ENCODE measurements around the gene TOLLIP.

TOLLIP gene

GRCh38 chr11:1299621-1300020 lies 9.8 kb downstream of the TOLLIP start:
- no peak for ATAC-seq
- TF ChIP-seq POU6F1 (CRISPR knock-in tag; IDR thresholded peaks at IDR 0.05; ENCODE audit: borderline replicate concordance, low read depth) (no peak), RARB (CRISPR knock-in tag; IDR thresholded peaks at IDR 0.05) (no peak), OSR1 (CRISPR knock-in tag; IDR thresholded peaks at IDR 0.05) (no peak), ZC3H10 (CRISPR knock-in tag; IDR thresholded peaks at IDR 0.05) (no peak), ZNF70 (CRISPR knock-in tag; IDR thresholded peaks at IDR 0.05) (no peak), SNAI2 (CRISPR knock-in tag; IDR thresholded peaks at IDR 0.05) (no peak), ISL1 (CRISPR knock-in tag; IDR thresholded peaks at IDR 0.05) (no peak), TCF4 (CRISPR knock-in tag; IDR thresholded peaks at IDR 0.05; ENCODE audit: borderline replicate concordance) (no peak), ESRRG (CRISPR knock-in tag; IDR thresholded peaks at IDR 0.05) (no peak)

DNA sequence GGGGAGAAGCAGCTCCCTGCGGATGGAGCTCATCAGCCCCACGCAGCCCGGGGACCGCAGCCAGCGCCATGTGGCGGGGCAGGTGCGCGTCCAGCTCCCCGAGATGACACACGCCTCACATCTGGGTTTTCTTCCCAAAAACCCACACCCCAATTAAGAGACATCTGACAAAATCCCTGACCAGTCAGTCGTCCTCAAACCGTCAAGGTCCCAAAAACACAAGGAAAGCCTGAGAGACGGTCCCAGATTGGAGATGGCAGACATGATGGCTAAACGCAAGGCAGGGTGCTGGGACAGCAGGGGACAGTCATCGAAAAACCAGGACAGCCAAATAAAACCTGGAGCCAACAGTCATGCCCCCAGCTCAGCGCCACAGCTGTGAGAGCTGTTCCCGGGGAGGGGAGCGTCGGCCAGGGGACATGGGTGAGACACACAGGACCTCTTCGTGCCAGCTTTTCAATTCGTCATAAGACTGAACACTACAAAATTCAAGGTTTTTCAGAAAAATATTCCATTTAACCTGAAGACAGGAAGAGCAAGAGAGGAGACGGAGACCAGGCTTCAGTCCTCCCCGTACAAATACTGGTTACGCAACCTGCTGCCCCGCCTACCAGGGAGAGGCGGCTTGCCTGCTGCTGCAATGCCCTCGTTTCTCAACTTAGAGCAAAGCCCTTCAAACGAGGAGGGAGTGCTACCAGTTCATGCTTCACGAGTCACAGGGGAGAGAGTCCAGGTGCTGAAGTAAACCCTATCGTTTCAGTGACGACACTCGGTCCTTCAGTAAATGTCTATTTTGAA lies 10.5 kb downstream of the TOLLIP start:
- TF ChIP-seq ZNF70 (CRISPR knock-in tag; IDR thresholded peaks at IDR 0.05) (no peak), ZFP3 (CRISPR knock-in tag; IDR thresholded peaks at IDR 0.05) (no peak), GLIS3 (CRISPR knock-in tag; IDR thresholded peaks at IDR 0.05) (no peak), CSDC2 (CRISPR knock-in tag; IDR thresholded peaks at IDR 0.05) (no peak), ZNF565 (CRISPR knock-in tag; conservative IDR thresholded peaks at IDR 0.05; ENCODE audit: low read depth) (no peak), PPARA (CRISPR knock-in tag; IDR thresholded peaks at IDR 0.05; ENCODE audit: borderline replicate concordance) (no peak), CREB5 (CRISPR knock-in tag; IDR thresholded peaks at IDR 0.05; ENCODE audit: low read depth) (no peak), ZNF8 (CRISPR knock-in tag; IDR thresholded peaks at IDR 0.05) (no peak), TSHZ2 (CRISPR knock-in tag; IDR thresholded peaks at IDR 0.05) (no peak), POU6F1 (CRISPR knock-in tag; IDR thresholded peaks at IDR 0.05; ENCODE audit: borderline replicate concordance, low read depth) (no peak), ARNTL (CRISPR knock-in tag; IDR thresholded peaks at IDR 0.05; ENCODE audit: borderline replicate concordance, low read depth) (no peak), ESRRG (CRISPR knock-in tag; IDR thresholded peaks at IDR 0.05) (no peak), BACH2 (CRISPR knock-in tag; IDR thresholded peaks at IDR 0.05; ENCODE audit: borderline replicate concordance) (no peak)
- TF ChIP-seq, protein P1, sequence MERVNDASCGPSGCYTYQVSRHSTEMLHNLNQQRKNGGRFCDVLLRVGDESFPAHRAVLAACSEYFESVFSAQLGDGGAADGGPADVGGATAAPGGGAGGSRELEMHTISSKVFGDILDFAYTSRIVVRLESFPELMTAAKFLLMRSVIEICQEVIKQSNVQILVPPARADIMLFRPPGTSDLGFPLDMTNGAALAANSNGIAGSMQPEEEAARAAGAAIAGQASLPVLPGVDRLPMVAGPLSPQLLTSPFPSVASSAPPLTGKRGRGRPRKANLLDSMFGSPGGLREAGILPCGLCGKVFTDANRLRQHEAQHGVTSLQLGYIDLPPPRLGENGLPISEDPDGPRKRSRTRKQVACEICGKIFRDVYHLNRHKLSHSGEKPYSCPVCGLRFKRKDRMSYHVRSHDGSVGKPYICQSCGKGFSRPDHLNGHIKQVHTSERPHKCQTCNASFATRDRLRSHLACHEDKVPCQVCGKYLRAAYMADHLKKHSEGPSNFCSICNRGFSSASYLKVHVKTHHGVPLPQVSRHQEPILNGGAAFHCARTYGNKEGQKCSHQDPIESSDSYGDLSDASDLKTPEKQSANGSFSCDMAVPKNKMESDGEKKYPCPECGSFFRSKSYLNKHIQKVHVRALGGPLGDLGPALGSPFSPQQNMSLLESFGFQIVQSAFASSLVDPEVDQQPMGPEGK (CRISPR knock-in tag; IDR thresholded peaks at IDR 0.05; ENCODE audit: borderline replicate concordance), result no peak
- ATAC-seq, result no peak
